Measurements from ENCODE around the gene ADNP2.

The ADNP2 gene

DNA sequence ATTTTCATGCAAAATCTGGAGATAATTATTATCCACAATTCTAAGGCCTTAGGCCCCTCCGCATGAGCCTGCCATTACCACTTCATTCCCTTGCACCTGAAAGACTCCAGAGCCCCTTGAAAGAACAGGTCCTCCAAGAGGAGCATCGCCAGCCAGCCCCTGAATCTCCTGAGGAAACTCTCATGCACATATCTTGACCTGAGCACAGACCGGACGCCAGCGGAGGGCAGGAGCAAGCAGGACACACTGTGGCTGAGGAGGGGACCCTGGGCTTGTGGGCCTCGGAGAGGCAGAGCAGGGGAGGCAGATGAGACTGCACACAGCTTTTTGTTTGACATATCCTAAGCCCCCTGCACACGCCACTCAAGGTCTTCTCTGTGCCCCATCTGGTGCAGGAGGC lies 13.6 kb upstream of the ADNP2 start:
- Histone ChIP-seq H3K4me3 (ENCODE audit: low read depth, low read length, poor library complexity, severe bottlenecking) (no peak overlapping the region), H3K9me2 (ENCODE audit: low read depth, low read length) (no peaks in the 10 kb centered on the region), H2AFZ (ENCODE audit: low read length) (no peak overlapping the region), H3K9ac (ENCODE audit: low read length) (no peak overlapping the region), H3K27me3 (ENCODE audit: insufficient read depth, low read length) (peaks cover 6% of the 10 kb centered on the region; the same call in 1 of the 2 replicates), H4K20me1 (ENCODE audit: insufficient read depth, low read length) (no peaks in the 10 kb centered on the region), H3K79me2 (ENCODE audit: insufficient read depth, low read length) (no peaks in the 10 kb centered on the region), H3F3A (ENCODE audit: insufficient read depth, low read length) (no peaks in the 10 kb centered on the region), H3K27ac (ENCODE audit: low read depth, low read length, poor library complexity, severe bottlenecking) (no peak overlapping the region), H3K9me3 (ENCODE audit: low read length) (no peaks in the 10 kb centered on the region), H3K4me1 (ENCODE audit: insufficient read depth, low read length, severe bottlenecking) (no peaks in the 10 kb centered on the region), H3K36me3 (ENCODE audit: insufficient read depth, low read length) (no peaks in the 10 kb centered on the region; the same call in 1 of the 2 replicates), H3K4me2 (ENCODE audit: low read length) (no peak overlapping the region)
- no peak for TF ChIP-seq CTCF (IDR thresholded peaks at IDR 0.05; ENCODE audit: low read length)
- TF ChIP-seq EZH2 (IDR thresholded peaks at IDR 0.05; ENCODE audit: borderline replicate concordance, low read length), result no peak

- no peak overlapping the region for H2AFZ ChIP-seq (ENCODE audit: low read length)
- H3K27ac ChIP-seq (ENCODE audit: low read depth, low read length, poor library complexity, severe bottlenecking), result no peak overlapping the region
- H4K20me1 ChIP-seq (ENCODE audit: insufficient read depth, low read length), result no peaks in the 10 kb centered on the region
- peaks cover 6% of the 10 kb centered on the region; the same call in 1 of the 2 replicates for H3K27me3 ChIP-seq (ENCODE audit: insufficient read depth, low read length)
- no peaks in the 10 kb centered on the region for H3K9me3 ChIP-seq (ENCODE audit: low read length)
- no peak overlapping the region for H3K9ac ChIP-seq (ENCODE audit: low read length)
- no peaks in the 10 kb centered on the region for H3F3A ChIP-seq (ENCODE audit: insufficient read depth, low read length)
- TF ChIP-seq CTCF (IDR thresholded peaks at IDR 0.05; ENCODE audit: low read length), result no peak
- H3K4me2 ChIP-seq (ENCODE audit: low read length), result no peak overlapping the region
- no peaks in the 10 kb centered on the region for H3K4me1 ChIP-seq (ENCODE audit: insufficient read depth, low read length, severe bottlenecking)
- H3K4me3 ChIP-seq (ENCODE audit: low read depth, low read length, poor library complexity, severe bottlenecking), result no peak overlapping the region
- H3K36me3 ChIP-seq (ENCODE audit: insufficient read depth, low read length), result no peaks in the 10 kb centered on the region; the same call in 1 of the 2 replicates
- H3K79me2 ChIP-seq (ENCODE audit: insufficient read depth, low read length), result no peaks in the 10 kb centered on the region
- H3K9me2 ChIP-seq (ENCODE audit: low read depth, low read length), result no peaks in the 10 kb centered on the region
These were observed 13.0 kb upstream of the ADNP2 start for GRCh38 chr18:80096032-80096565.

- Histone ChIP-seq H3K79me2 (ENCODE audit: insufficient read depth, low read length) (no peaks in the 10 kb centered on the region), H3K9ac (ENCODE audit: low read length) (no peak overlapping the region), H3K9me3 (ENCODE audit: low read length) (no peaks in the 10 kb centered on the region), H3F3A (ENCODE audit: insufficient read depth, low read length) (no peaks in the 10 kb centered on the region), H3K27me3 (ENCODE audit: insufficient read depth, low read length) (peaks cover 6% of the 10 kb centered on the region; the same call in 1 of the 2 replicates), H3K4me2 (ENCODE audit: low read length) (no peak overlapping the region), H3K36me3 (ENCODE audit: insufficient read depth, low read length) (no peaks in the 10 kb centered on the region; the same call in 1 of the 2 replicates), H3K27ac (ENCODE audit: low read depth, low read length, poor library complexity, severe bottlenecking) (no peak overlapping the region), H3K9me2 (ENCODE audit: low read depth, low read length) (no peaks in the 10 kb centered on the region), H3K4me3 (ENCODE audit: low read depth, low read length, poor library complexity, severe bottlenecking) (no peak overlapping the region), H4K20me1 (ENCODE audit: insufficient read depth, low read length) (no peaks in the 10 kb centered on the region), H3K4me1 (ENCODE audit: insufficient read depth, low read length, severe bottlenecking) (no peaks in the 10 kb centered on the region), H2AFZ (ENCODE audit: low read length) (no peak overlapping the region)
- no peak for TF ChIP-seq CTCF (IDR thresholded peaks at IDR 0.05; ENCODE audit: low read length)
- TF ChIP-seq EZH2 (IDR thresholded peaks at IDR 0.05; ENCODE audit: borderline replicate concordance, low read length), result no peak
These were observed 11.9 kb upstream of the ADNP2 start for GRCh38 chr18:80097201-80097600.
